HCT116 (cell line): ENCODE data around the gene ATG2B.

Experiments used
- CTCF ChIP-seq, 3 experiments: fragments of 200-600 bp in 1 of 3; sonication (generic) in 1 of 3; IDR thresholded peaks in 2 of 3; conservative IDR thresholded peaks in 1 of 3; 2 replicates each; pipeline ENCODE4 v1.5.1; 2012 to 2017; ENCODE audit warnings: low read depth in 2 of 3, low read length in 2 of 3, antibody characterized with exemption in 1 of 3, borderline replicate concordance in 1 of 3, control low read depth in 1 of 3, mild to moderate bottlenecking in 1 of 3, mixed read lengths in 1 of 3, mixed run types in 1 of 3, moderate library complexity in 1 of 3; ENCODE audit not compliant: insufficient read depth in 1 of 3
- SIN3A ChIP-seq: IDR thresholded peaks from 2 replicates; pipeline ENCODE4 v1.6.1; 2012; ENCODE audit warnings: low read depth
- YY1 ChIP-seq: IDR thresholded peaks from 2 replicates; pipeline ENCODE4 v1.6.1; 2011; ENCODE audit warnings: low read length, low read depth, moderate library complexity, mild to moderate bottlenecking; ENCODE audit not compliant: insufficient replicate concordance; ENCODE audit errors: extremely low read depth
- ZFX ChIP-seq: fragments of 450-650 bp; IDR thresholded peaks from 2 replicates; pipeline ENCODE4 v1.6.1; 2017
- TF ChIP-seq, protein P1 (sequence below): IDR thresholded peaks from 2 replicates; pipeline ENCODE4 v1.6.1; 2012

DNA sequence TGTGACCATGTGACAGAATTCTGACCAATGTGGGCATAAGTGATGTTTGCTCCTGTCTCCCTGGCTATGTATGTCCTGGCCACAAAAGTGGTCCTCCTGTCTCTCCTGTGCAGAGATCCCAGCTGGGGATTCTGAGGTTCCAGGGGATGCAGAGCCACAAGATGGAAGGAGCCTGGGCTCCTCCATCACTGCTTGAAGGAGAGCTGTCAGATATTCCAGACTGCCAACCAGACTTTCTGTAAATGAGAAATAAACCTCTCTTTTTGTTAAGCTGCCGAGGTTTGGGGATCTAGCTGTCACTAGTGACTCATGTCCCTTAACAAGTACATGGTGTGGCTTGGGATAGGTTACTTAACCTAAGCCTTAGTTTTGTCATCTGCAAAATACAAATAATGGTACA lies 85.3 kb downstream of the ATG2B start:
- no peak for TF ChIP-seq YY1
- TF ChIP-seq, protein P1, sequence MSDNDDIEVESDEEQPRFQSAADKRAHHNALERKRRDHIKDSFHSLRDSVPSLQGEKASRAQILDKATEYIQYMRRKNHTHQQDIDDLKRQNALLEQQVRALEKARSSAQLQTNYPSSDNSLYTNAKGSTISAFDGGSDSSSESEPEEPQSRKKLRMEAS, result no peak
- TF ChIP-seq CTCF (IDR thresholded peaks at IDR 0.05 in 2 of 3, conservative IDR thresholded peaks at IDR 0.05 in 1 of 3; ENCODE audit: borderline replicate concordance in 1 of 3, insufficient read depth in 1 of 3, low read depth in 2 of 3, low read length in 2 of 3), result no peak
- no peak for TF ChIP-seq ZFX
- no peak for TF ChIP-seq SIN3A
